GM21381 (cell line): Measurements from ENCODE around the gene JAK1.
"Not testable (repeated sequence)": the region's sequence is repeated elsewhere in the genome, so short reads cannot be mapped to it uniquely, and the experiment has no call there.

Experiments used
- ATAC-seq: cut with Tn5 transposase; IDR thresholded peaks from one replicate; pipeline ENCODE4 v1.9.1; 2021; ENCODE audit warnings: mild to moderate bottlenecking, moderate library complexity; ENCODE audit not compliant: unreplicated experiment

Gene JAK1

GRCh38 chr1:64923294-64923718, 43.0 kb downstream of the JAK1 start:
- ATAC-seq = peak; percentile 59

- ATAC-seq = no peak
Measured at GRCh38 chr1:64922336-64922735, 44.0 kb downstream of the JAK1 start.

- ATAC-seq = no peak
Measured at GRCh38 chr1:64921771-64922170, 44.6 kb downstream of the JAK1 start.

GRCh38 chr1:64920941-64921589, 45.3 kb downstream of the JAK1 start:
- ATAC-seq = no peak

- not testable (repeated sequence) for ATAC-seq
Measured at GRCh38 chr1:64919120-64919519, 47.2 kb downstream of the JAK1 start.

- ATAC-seq = no peak
Measured at GRCh38 chr1:64917907-64918306, 48.4 kb downstream of the JAK1 start.

- ATAC-seq = no peak
Measured at GRCh38 chr1:64917328-64917861, 49.0 kb downstream of the JAK1 start.

GRCh38 chr1:64915381-64916274, 50.7 kb downstream of the JAK1 start:
- ATAC-seq = no peak

- no peak for ATAC-seq
Measured at GRCh38 chr1:64913361-64914015, 52.9 kb downstream of the JAK1 start.

GRCh38 chr1:64912191-64912590, 54.2 kb downstream of the JAK1 start:
- ATAC-seq = no peak

GRCh38 chr1:64911326-64911725, 55.0 kb downstream of the JAK1 start:
- no peak for ATAC-seq

GRCh38 chr1:64909031-64909430, 57.3 kb downstream of the JAK1 start:
- no peak for ATAC-seq

GRCh38 chr1:64908575-64908974, 57.8 kb downstream of the JAK1 start:
- ATAC-seq = no peak

GRCh38 chr1:64906447-64906846, 59.9 kb downstream of the JAK1 start:
- ATAC-seq = no peak

GRCh38 chr1:64903593-64903992, 62.8 kb downstream of the JAK1 start:
- no peak for ATAC-seq

- no peak for ATAC-seq
Measured at GRCh38 chr1:64901663-64902062, 64.7 kb downstream of the JAK1 start.

- no peak for ATAC-seq
Measured at GRCh38 chr1:64900916-64901315, 65.4 kb downstream of the JAK1 start.

- peak; percentile 56 for ATAC-seq
Measured at GRCh38 chr1:64898107-64898861, 68.1 kb downstream of the JAK1 start.

GRCh38 chr1:64896551-64896950, 69.8 kb downstream of the JAK1 start:
- no peak for ATAC-seq

- peak; percentile 87 for ATAC-seq
Measured at GRCh38 chr1:64895500-64895899, 70.8 kb downstream of the JAK1 start.
